ENCODE measurements around the gene FAAP20. TPM values are rescaled to one million over a fixed set of nuclear protein-coding genes. Genes with fewer than 3 reads are reported as not detected.

FAAP20 gene
- total RNA-seq, 2 experiments from 2014 or later, result 69.7 to 84.4 TPM

DNA sequence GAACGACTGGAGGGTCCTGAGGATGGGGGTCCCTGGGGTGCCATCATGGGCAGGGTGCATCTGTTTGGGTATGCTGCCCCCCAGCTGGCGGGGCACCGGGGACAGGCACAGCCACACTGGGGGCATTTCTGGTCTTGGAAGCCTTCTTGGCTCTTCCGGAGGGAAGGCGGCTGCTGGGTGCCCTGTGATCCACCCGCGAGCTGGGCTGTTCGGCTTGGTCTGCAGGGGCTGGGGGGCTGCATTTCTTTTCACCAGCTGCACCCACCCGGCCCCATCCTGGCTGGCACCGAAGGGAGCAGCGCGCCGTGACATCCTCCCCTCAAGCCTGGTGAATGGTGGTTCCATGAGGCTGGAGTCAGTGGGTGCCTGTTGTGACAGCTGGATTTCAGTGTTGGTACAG, 12.2 kb downstream of the FAAP20 start:
- intact Hi-C loops (cut with DNase I, micrococcal nuclease), result no loop called here
- ATAC-seq, result no peak
- ChIA-PET POLR2A (interaction anchor here (0.5 kb wide), 1 partner anchor 82 kb away, joined by 5 read pairs; no protein-coding TSS in a partner anchor), CTCF (no interaction called here)
- no peak for DNase-seq
- Mint-ChIP-seq H3K4me1 (no peaks in the 10 kb centered on the region), H3K27me3 (no peaks in the 10 kb centered on the region), H3K36me3 (ENCODE audit: low read depth) (no peaks in the 10 kb centered on the region), H3K4me3 (no peak overlapping the region), H3K27ac (no peak overlapping the region), H3K9me3 (ENCODE audit: low read depth) (no peaks in the 10 kb centered on the region)

DNA sequence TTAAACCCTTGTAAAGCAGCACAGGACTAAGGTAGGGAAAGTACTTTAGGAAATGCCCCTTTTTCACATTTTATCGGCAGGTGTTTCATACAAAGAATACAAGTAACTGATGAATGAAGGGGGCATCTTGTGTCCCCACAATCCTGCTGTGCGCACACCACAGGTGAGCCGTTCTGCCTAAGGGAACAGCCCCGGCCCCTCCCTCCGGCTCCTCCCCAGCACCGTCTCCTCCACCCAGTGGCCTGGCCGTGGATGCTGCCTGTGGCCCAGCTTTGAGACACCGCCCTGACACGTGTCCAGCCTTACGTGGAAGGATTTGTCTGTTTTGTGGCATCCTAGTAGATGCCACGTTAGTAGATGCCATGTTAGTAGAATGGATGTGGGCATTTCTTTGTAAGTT, 12.8 kb downstream of the FAAP20 start:
- Mint-ChIP-seq H3K36me3 (ENCODE audit: low read depth) (no peaks in the 10 kb centered on the region), H3K27ac (no peak overlapping the region), H3K27me3 (no peaks in the 10 kb centered on the region), H3K4me1 (no peaks in the 10 kb centered on the region), H3K9me3 (ENCODE audit: low read depth) (no peaks in the 10 kb centered on the region), H3K4me3 (no peak overlapping the region)
- POLR2A ChIA-PET, result no interaction called here
- DNase-seq, result no peak
- CTCF ChIA-PET, result interaction anchor here (0.7 kb wide), 1 partner anchor 137 kb away, joined by 4 read pairs; no protein-coding TSS in a partner anchor
- ATAC-seq, result no peak
- intact Hi-C loops (cut with DNase I, micrococcal nuclease), result no loop called here

DNA sequence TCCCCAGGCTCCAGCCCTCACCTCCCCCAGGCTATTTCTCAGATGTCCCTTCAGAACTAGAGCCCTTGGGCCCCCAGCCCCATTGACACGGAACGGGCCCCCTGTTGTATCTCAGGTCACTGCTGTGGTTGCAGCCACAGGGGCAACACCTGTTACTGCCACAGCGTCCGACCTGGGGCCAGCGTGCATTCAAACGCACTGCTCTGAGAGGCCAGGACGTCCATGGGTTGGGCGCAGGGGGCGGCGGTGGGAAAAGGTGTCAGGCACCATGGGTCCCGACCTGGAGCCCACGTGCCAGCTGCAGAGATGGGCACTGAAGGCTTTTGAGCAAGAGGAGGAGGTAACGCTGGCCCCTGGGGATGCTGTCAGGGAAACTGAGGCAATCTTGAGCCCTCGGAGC, 13.3 kb downstream of the FAAP20 start:
- Mint-ChIP-seq H3K27me3 (no peaks in the 10 kb centered on the region), H3K36me3 (ENCODE audit: low read depth) (no peaks in the 10 kb centered on the region), H3K27ac (no peak overlapping the region), H3K9me3 (ENCODE audit: low read depth) (no peaks in the 10 kb centered on the region), H3K4me1 (no peaks in the 10 kb centered on the region), H3K4me3 (no peak overlapping the region)
- DNase-seq (no peak), ATAC-seq (no peak)
- intact Hi-C loops (cut with DNase I, micrococcal nuclease), result no loop called here
- POLR2A ChIA-PET, result no interaction called here
- CTCF ChIA-PET, result interaction anchor here (0.7 kb wide), 1 partner anchor 137 kb away, joined by 4 read pairs; no protein-coding TSS in a partner anchor

DNA sequence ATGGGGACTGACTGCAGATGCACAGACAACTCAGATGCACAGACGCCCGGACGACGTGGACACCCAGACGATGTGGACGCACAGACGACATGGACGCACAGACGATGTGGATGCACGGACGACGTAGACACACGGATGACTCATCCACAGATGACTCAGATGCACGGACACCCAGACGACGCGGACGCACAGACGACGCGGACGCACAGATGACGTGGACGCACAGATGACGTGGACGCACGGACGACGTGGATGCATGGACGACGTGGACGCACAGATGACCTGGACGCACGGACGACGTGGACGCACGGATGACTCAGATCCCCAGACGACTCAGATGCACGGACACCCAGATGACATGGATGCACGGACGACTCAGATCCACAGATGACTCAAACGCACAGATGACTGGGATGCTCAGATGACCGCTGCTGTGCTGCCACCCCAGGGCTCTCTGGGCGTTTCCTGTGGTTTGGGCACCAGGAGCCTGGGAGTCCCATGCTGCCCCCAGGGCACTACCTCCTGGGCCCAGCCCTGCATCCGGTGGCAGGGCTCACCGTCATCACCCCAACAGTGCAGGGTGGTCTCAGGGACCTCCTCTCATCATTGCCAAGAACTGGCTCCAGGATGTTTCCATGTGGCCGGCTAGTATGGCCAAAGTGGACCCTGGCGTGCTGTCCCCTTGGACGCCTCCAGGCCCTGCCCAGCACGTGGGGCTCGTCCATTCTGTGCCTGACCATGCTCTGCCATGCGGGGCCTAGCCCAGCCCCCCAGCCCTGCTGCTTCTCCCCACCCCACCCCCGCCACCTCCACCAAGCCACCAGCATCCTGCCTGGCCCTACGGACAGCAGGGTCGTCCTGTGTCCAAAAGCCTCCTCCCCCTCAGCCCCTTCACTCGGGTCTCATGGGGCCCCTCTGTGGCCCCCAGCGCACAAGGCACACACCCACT, 14.0 kb downstream of the FAAP20 start:
- POLR2A ChIA-PET, result no interaction called here
- H3K4me3 Mint-ChIP-seq, result no peak overlapping the region
- intact Hi-C loops (cut with DNase I, micrococcal nuclease), result no loop called here

DNA sequence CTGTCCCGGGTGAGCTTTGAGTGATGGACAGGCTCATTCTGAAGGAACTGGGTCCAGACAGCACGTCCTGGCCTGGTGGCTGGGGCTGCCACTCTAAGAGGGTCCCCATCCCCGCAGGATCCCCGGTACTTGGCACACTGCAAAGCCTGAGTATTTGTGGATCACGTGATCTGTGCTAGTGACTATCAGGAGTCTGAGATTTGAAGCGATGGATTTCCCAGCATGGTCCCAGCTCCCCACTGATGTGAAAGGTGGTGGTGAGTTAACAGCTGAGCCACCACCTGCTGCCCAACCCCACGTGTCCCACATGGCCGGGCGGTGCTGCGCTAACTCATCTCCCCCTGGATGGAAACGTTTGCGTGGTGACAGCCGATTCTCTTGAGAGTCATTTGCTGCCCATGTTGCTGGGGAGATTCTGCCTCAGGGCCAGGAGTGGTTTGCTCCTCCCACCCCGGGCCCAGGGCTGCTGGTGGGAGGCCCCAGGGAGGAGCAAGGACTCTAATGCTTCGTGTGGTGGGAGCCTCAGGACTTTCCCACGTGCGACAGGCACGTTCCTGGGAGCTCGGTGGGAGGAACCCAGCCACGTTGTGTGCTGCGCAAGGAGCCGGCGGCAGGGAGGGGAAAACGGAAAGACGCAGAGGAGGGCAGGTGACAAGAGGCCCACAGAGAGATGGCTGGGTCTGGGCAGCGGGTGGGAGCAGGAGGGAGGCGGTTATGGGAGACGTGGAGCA, 15.1 kb downstream of the FAAP20 start:
- POLR2A ChIA-PET, result no interaction called here
- peaks cover under 1% of the 10 kb centered on the region for H3K4me1 Mint-ChIP-seq
- no peaks in the 10 kb centered on the region for H3K27me3 Mint-ChIP-seq

More for the DNA sequence above, 14.0 kb downstream of the FAAP20 start:
- CTCF ChIA-PET, result interaction anchor here (0.7 kb wide), 1 partner anchor 136 kb away, joined by 4 read pairs; no protein-coding TSS in a partner anchor
- Mint-ChIP-seq H3K9me3 (ENCODE audit: low read depth) (no peaks in the 10 kb centered on the region), H3K27ac (no peak overlapping the region), H3K27me3 (no peaks in the 10 kb centered on the region), H3K4me1 (no peaks in the 10 kb centered on the region), H3K36me3 (ENCODE audit: low read depth) (no peaks in the 10 kb centered on the region)
- no peak for DNase-seq
- no peak for ATAC-seq

GRCh38 chr1:2178875-2179274, 15.7 kb downstream of the FAAP20 start:
- Mint-ChIP-seq H3K4me3 (no peak overlapping the region), H3K27me3 (no peaks in the 10 kb centered on the region), H3K9me3 (ENCODE audit: low read depth) (no peaks in the 10 kb centered on the region), H3K4me1 (peaks cover 2% of the 10 kb centered on the region), H3K36me3 (ENCODE audit: low read depth) (no peaks in the 10 kb centered on the region), H3K27ac (no peak overlapping the region)
- ChIA-PET CTCF (no interaction called here), POLR2A (interaction anchor here (0.6 kb wide), 1 partner anchor 10 kb away, joined by 6 read pairs; no protein-coding TSS in a partner anchor)
- no peak for ATAC-seq
- DNase-seq, result no peak
- intact Hi-C loops (cut with DNase I, micrococcal nuclease), result no loop called here

More for the DNA sequence above, 15.1 kb downstream of the FAAP20 start:
- H3K27ac Mint-ChIP-seq, result no peak overlapping the region
- H3K9me3 Mint-ChIP-seq (ENCODE audit: low read depth), result no peaks in the 10 kb centered on the region
- DNase-seq, result no peak
- intact Hi-C loops (cut with DNase I, micrococcal nuclease), result no loop called here
- CTCF ChIA-PET, result no interaction called here
- no peaks in the 10 kb centered on the region for H3K36me3 Mint-ChIP-seq (ENCODE audit: low read depth)
- no peak overlapping the region for H3K4me3 Mint-ChIP-seq
- no peak for ATAC-seq

- DNase-seq, result no peak
- no peak for ATAC-seq
- Mint-ChIP-seq H3K27me3 (no peaks in the 10 kb centered on the region), H3K36me3 (ENCODE audit: low read depth) (no peaks in the 10 kb centered on the region), H3K9me3 (ENCODE audit: low read depth) (no peaks in the 10 kb centered on the region), H3K27ac (no peak overlapping the region), H3K4me3 (no peak overlapping the region), H3K4me1 (peaks cover 2% of the 10 kb centered on the region)
- ChIA-PET POLR2A (no interaction called here), CTCF (interaction anchor here (0.7 kb wide), 1 partner anchor 1328 kb away, joined by 3 read pairs; no protein-coding TSS in a partner anchor)
- intact Hi-C loops (cut with DNase I, micrococcal nuclease), result no loop called here
Measured at GRCh38 chr1:2177946-2178538, 16.5 kb downstream of the FAAP20 start.

DNA sequence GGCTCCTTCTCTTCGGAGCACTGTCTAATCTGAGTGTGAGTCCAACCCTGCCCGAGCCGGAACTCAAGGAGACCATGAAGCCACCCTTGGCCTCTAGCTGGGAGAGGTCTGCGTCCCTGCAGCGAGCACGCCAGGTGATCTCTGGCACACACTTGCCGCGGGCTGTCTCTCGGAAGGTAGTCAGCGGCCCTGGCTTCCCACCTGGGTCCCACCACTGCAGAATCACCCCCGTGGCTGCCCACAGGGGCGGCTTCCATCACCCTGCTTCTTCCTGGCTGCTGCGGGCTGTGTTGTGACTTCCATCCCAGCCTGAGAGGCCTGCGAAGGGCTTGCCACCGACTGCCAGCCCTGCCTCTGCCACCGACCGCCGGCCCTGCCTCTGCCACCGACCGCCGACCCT, 17.0 kb downstream of the FAAP20 start:
- H3K4me1 Mint-ChIP-seq, result peaks cover 2% of the 10 kb centered on the region
- no peaks in the 10 kb centered on the region for H3K9me3 Mint-ChIP-seq (ENCODE audit: low read depth)
- H3K36me3 Mint-ChIP-seq (ENCODE audit: low read depth), result no peaks in the 10 kb centered on the region
- H3K4me3 Mint-ChIP-seq, result no peak overlapping the region
- no peaks in the 10 kb centered on the region for H3K27me3 Mint-ChIP-seq
- H3K27ac Mint-ChIP-seq, result no peak overlapping the region
- no peak for ATAC-seq
- intact Hi-C loops (cut with DNase I, micrococcal nuclease), result no loop called here
- CTCF ChIA-PET, result interaction anchor here (0.7 kb wide), 2 partner anchors 17 to 1329 kb away, joined by 3 read pairs; no protein-coding TSS in a partner anchor
- POLR2A ChIA-PET, result no interaction called here
- DNase-seq, result no peak

GRCh38 chr1:2176615-2177014, 18.0 kb downstream of the FAAP20 start:
- ChIA-PET CTCF (interaction anchor here (0.6 to 0.9 kb wide), 3 partner anchors 16 to 84 kb away, joined by 3 to 4 read pairs (median 3); partner anchors contain the start of gene FAAP20), POLR2A (no interaction called here)
- Mint-ChIP-seq H3K27me3 (no peaks in the 10 kb centered on the region), H3K4me1 (peaks cover 2% of the 10 kb centered on the region), H3K27ac (no peak overlapping the region), H3K36me3 (ENCODE audit: low read depth) (no peaks in the 10 kb centered on the region), H3K9me3 (ENCODE audit: low read depth) (no peaks in the 10 kb centered on the region), H3K4me3 (no peak overlapping the region)
- DNase-seq (no peak), ATAC-seq (no peak)
- intact Hi-C loops (cut with DNase I, micrococcal nuclease), result no loop called here

GRCh38 chr1:2175681-2176454, 18.7 kb downstream of the FAAP20 start:
- ChIA-PET POLR2A (interaction anchor here (0.6 kb wide), 1 partner anchor 50 kb away, joined by 4 read pairs; no protein-coding TSS in a partner anchor), CTCF (interaction anchor here (0.6 to 0.7 kb wide), 3 partner anchors 16 to 62 kb away, joined by 3 to 4 read pairs (median 4); partner anchors contain the start of gene FAAP20)
- no peak for ATAC-seq
- DNase-seq, result no peak
- H3K27ac Mint-ChIP-seq, result no peak overlapping the region
- H3K4me3 Mint-ChIP-seq, result no peak overlapping the region
- intact Hi-C loops (cut with DNase I, micrococcal nuclease), result no loop called here
- peaks cover 2% of the 10 kb centered on the region for H3K4me1 Mint-ChIP-seq
- H3K9me3 Mint-ChIP-seq (ENCODE audit: low read depth), result no peaks in the 10 kb centered on the region
- H3K27me3 Mint-ChIP-seq, result no peaks in the 10 kb centered on the region
- no peaks in the 10 kb centered on the region for H3K36me3 Mint-ChIP-seq (ENCODE audit: low read depth)

Measured in activated CD4-positive, alpha-beta T cell treated with anti-CD3 and anti-CD28 coated beads for 36 hours (primary cell).